Subcutaneous adipose tissue (tissue), 4 donors: Measurements from ENCODE around the gene PAPPA. TPM values are rescaled to one million over a fixed set of nuclear protein-coding genes. Genes with fewer than 3 reads are reported as not detected.

Source experiments
- total RNA-seq, 4 donors: library from RNA; depleted of rRNA; stranded (reverse); fragments of >200 nt; gene quantifications; one replicate each; pipeline ENCODE4 v1.1.0, GENCODE V29; 2016
- TF ChIP-seq, protein P1 (sequence below): fragments of 450-650 bp; IDR thresholded peaks from one replicate; pipeline ENCODE4 v1.5.1; 2016; ENCODE audit warnings: low read depth, mild to moderate bottlenecking, control low read depth, antibody characterized with exemption, moderate library complexity

Gene PAPPA
- total RNA-seq, 4 donors from 2014 or later: 1.3 to 3.9 (median 3.1) TPM

DNA sequence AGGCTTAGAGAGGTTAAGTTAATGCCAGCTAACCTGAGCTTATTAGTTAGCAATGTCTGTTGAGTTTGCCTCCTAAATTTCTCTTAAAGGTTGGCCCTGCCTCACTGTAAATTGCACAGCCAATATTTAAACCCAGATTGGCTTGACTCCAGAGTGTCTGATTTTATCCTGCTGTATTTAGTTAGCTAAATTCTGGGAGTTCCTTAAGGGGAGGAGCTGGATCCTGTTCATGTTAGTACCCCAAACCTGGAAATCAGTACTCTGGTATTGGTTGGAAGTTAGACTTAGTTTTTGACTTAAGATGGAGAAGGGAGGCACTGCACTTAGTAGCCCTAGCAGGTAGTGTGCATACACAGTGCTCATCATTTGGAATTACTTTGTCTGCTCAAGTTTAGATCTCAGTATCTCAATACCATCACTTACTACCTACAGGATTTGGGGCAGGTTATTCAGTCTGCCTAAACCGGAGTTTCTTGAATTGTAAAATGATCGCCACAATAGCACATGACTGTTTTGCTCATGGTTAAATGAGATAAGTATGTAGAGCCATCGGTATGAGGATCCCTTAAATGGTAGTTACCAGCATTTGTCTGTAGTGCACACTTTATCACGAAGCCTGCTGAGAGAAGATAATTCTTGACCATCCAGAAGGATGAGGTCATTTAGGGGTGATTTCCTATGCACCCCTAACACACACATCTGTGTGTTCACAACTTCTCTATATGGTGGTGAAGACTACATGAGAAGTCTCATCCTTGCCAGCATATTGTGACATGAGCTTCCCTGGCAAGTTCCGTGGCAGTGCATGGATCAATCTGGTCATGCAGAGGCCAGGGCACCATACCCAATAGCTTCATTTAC, 268.8 kb downstream of the PAPPA start:
- TF ChIP-seq, protein P1, sequence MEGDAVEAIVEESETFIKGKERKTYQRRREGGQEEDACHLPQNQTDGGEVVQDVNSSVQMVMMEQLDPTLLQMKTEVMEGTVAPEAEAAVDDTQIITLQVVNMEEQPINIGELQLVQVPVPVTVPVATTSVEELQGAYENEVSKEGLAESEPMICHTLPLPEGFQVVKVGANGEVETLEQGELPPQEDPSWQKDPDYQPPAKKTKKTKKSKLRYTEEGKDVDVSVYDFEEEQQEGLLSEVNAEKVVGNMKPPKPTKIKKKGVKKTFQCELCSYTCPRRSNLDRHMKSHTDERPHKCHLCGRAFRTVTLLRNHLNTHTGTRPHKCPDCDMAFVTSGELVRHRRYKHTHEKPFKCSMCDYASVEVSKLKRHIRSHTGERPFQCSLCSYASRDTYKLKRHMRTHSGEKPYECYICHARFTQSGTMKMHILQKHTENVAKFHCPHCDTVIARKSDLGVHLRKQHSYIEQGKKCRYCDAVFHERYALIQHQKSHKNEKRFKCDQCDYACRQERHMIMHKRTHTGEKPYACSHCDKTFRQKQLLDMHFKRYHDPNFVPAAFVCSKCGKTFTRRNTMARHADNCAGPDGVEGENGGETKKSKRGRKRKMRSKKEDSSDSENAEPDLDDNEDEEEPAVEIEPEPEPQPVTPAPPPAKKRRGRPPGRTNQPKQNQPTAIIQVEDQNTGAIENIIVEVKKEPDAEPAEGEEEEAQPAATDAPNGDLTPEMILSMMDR: no peak

DNA sequence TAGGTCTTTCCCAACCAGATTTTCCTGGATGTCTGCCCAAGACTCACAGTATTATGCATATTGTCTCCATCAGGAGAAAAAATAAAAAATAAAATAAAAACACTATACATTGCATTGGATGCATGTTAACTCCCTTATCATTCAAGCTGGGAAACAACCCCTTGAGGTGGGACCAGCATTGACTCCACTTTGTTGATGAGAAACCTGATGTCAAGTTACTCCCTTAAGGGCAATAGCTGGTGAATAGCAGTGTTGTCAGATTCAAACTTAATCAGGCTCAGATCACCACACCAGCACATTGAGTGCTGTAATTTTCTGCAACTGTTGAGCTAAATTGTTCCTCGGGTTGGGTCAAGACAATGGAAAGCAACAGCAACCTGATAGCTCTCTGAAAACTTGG, 269.6 kb downstream of the PAPPA start:
- TF ChIP-seq, protein P1: no peak

DNA sequence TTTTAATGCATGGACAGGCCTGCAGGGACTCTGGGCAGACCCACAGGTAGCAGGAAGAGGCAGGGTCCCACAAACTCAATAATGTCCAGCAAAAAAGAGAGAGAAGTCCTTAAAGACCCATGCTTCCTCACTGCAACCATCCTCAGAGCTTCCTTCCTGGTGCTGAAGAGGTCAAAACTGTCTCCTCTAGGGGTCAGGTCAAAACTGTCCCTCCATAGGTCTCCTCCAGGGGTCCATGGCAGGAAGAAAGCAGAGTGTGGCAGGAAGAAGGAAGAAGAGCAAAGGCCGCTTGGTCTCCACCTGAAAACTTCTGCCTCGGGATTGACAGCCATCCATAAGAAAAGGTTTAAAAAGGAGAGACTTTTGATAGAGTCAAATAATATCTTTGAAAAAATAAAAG, 271.7 kb downstream of the PAPPA start:
- TF ChIP-seq, protein P1: no peak

DNA sequence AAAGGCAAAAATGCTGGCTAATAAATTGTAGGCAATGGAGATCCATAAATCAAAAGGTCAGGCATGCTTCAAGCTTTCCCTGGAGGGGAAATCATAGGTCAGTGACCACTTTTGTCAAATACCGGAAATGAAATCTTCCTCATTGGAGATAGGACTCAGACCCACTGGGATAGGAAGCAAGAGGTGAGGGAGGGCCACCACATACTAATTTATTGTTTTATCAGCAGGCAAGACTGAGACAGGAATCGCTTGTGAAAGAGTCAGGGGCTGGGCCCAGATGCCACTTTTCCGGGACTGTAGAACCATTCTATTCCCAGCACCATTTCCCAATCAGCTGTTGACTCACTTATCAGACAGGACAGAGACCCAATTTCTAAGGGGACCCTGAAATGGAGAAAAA, 277.3 kb downstream of the PAPPA start:
- TF ChIP-seq, protein P1: no peak

DNA sequence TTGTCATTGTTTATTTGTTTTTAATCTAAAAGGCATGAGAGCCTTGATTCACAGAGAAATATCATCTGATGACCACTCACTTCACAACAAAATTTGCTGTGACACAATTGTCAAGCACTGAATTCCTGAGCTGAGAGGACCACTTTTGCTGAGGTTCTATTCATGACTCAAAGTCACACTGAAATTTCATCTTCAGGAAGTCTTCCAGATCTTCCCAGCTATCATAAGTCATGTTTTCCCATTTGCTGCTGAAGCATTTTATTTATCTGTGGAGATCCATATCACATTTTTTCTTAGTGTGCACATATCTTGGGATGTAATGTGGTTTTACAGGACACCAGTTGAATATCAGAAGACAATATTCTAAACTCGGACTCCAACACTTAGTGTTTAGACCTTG, 278.5 kb downstream of the PAPPA start:
- TF ChIP-seq, protein P1: no peak

DNA sequence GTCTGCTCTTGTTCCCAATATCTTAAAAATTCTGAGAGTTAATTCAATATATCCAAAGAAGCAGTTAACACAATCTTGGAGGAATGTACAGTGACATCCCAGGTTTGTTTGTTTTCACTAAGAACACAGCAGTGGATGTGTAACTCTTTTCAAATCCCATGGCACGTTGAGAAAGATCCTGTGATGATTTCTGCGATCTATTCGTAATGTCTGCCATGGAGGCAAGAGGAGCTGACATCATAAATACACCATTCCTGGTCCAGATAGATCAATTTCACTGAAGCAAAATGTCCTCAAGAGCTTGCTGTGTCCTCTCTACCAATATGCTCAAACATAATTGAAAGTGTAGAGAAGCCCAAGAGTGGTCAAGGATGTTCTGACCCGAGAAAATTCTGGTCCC, 280.7 kb downstream of the PAPPA start:
- TF ChIP-seq, protein P1: no peak

DNA sequence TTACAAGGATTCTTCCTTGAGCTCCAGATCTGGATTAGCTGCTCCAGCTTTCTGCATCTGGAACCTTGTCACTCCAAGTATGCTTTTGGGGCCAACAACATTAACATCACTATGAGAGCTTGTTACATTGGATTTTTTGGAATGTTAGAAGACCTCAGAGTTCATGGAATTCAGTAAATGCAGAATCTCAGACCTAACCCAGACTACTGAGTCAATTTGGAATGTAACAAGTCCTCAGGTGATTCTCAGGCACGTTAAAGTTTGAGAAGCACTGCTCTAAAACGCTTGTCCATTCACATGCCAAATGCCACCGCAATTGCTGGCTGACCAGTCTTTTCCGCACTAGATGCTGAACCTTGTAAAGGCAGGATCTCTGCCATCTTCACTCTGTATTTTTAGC, 282.1 kb downstream of the PAPPA start:
- TF ChIP-seq, protein P1: no peak
